Brain microvascular endothelial cell (primary cell): ENCODE measurements around the gene POLR1F.
A peak's percentile ranks its signal among the peaks of the same experiment; 100 is the strongest.

ENCODE experiments used
- DNase-seq: peaks from one replicate; pipeline ENCODE4 v3.0.0-alpha.2; 2020
- H3K27ac ChIP-seq: fragments of 250-450 bp; sonication (Bioruptor Pico); 2 replicates; pipeline ENCODE4 v1.5.1; 2020; ENCODE audit warnings: mild to moderate bottlenecking, moderate library complexity
- H3K27me3 ChIP-seq: fragments of 250-450 bp; sonication (Bioruptor Pico); replicated peaks from 2 replicates; pipeline ENCODE4 v1.5.1; 2020; ENCODE audit warnings: mild to moderate bottlenecking
- H3K36me3 ChIP-seq: fragments of 250-450 bp; sonication (Bioruptor Pico); replicated peaks from 2 replicates; pipeline ENCODE4 v1.5.1; 2020; ENCODE audit warnings: mild to moderate bottlenecking
- H3K4me3 ChIP-seq: 2 replicates; pipeline ENCODE4 v1.5.1; 2011; ENCODE audit warnings: low read depth, mild to moderate bottlenecking, control low read depth, low read length, moderate library complexity
- in situ Hi-C: cut with HindIII; loops from 2 replicates; pipeline ENCODE4 v1.10.0; 2017; ENCODE audit warnings: low sequenced_read_pairs, low pct_ligation_motif_present
- TF ChIP-seq, protein P1 (sequence below): IDR thresholded peaks from 2 replicates; pipeline ENCODE4 v1.5.1; 2011; ENCODE audit warnings: low read depth, mild to moderate bottlenecking, moderate library complexity, low read length, control low read depth, inconsistent platforms; ENCODE audit errors: missing control alignments

POLR1F gene

DNA sequence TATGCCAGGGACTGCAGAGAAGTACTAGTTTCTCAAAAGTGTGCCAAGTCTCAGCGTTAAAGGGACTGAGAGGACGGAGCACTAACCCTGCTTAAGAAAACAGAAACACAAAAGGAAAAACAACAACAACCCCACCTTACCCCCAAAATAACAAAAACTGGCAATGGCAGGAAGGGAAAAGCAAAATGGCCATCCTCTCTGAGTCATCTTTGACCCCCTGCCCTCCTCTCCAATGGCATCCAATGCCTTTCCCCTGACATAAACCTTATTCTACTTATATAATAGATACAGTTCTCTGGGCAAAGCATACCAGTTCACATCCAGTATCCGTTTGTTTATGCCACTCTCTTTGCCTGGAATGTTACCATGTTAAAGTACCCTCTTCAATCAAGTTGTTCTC lies 1.6 kb downstream of the POLR1F start:
- peak overlapping the region; percentile 6 for H3K4me3 ChIP-seq
- DNase-seq = peak; percentile 39

DNA sequence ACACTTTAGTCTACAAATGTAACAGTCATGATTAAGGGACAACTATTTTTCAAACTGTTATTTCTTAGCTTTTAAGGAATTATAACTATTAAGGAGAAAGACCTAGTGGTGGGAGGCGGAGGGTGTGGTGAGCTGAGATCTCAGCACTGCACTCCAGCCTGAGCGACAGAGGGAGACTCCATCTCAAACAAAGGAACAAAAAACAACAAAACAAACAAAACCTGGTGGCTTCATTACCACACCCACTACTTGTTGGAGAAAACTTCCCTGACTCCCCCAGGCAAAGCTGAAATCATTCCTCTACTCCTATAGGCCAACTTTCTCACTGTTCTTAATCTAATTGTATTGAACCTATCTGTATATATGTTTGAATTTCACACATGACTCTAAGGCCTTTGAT lies 3.2 kb downstream of the POLR1F start:
- no peak overlapping the region for H3K4me3 ChIP-seq
- no peaks in the 10 kb centered on the region for H3K27me3 ChIP-seq
- no peak for DNase-seq
- peaks cover 2% of the 10 kb centered on the region for H3K36me3 ChIP-seq
- in situ Hi-C loops = no loop called here
- TF ChIP-seq, protein P1, sequence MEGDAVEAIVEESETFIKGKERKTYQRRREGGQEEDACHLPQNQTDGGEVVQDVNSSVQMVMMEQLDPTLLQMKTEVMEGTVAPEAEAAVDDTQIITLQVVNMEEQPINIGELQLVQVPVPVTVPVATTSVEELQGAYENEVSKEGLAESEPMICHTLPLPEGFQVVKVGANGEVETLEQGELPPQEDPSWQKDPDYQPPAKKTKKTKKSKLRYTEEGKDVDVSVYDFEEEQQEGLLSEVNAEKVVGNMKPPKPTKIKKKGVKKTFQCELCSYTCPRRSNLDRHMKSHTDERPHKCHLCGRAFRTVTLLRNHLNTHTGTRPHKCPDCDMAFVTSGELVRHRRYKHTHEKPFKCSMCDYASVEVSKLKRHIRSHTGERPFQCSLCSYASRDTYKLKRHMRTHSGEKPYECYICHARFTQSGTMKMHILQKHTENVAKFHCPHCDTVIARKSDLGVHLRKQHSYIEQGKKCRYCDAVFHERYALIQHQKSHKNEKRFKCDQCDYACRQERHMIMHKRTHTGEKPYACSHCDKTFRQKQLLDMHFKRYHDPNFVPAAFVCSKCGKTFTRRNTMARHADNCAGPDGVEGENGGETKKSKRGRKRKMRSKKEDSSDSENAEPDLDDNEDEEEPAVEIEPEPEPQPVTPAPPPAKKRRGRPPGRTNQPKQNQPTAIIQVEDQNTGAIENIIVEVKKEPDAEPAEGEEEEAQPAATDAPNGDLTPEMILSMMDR = no peak
- H3K27ac ChIP-seq = no peak overlapping the region

More for the DNA sequence above, 1.6 kb downstream of the POLR1F start:
- no peak overlapping the region for H3K27ac ChIP-seq
- in situ Hi-C loops = no loop called here
- TF ChIP-seq, protein P1 = no peak
- H3K27me3 ChIP-seq = no peaks in the 10 kb centered on the region
- H3K36me3 ChIP-seq = no peaks in the 10 kb centered on the region

DNA sequence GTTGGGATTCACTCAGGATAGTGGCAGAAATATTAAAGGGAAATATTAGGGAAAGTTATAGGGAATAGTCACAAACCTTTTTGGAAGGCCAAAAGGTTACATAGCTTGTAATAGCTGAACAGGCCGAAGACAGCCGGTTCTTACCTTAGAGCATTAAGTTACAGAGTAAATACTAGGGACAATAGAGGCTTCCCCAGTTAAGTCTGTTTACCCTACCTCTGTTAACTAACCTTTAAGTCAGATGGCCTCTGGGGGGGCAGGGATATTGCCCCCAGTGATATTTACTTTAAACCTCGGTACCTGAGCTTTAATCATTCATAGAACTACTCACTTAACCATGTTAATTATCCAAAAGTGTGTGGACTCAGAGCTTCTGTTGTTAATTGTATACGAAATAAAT lies 7.4 kb downstream of the POLR1F start:
- TF ChIP-seq, protein P1 = no peak
- H3K36me3 ChIP-seq = peaks cover 6% of the 10 kb centered on the region
- no peaks in the 10 kb centered on the region for H3K27me3 ChIP-seq
- H3K27ac ChIP-seq = no peak overlapping the region
- no peak for DNase-seq
- H3K4me3 ChIP-seq = no peak overlapping the region
- in situ Hi-C loops = no loop called here

DNA sequence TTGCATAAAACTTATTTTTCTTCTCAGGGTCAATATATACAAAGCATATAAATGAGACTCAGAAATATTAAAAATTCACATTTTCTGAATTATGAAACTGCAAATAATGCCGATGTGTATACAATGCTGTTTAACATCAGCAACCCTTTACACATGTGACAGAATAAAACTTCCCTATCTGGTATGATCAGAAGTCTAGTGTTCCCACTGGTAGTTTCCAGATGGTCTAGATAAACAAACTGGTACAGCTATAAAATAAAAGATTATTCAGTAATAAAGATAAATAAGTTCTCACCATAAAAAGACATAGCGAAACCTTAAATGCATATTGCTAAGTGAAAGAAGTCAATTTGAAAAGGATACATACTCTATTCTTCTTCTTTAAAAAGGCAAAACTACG lies 7.9 kb downstream of the POLR1F start:
- Histone ChIP-seq H3K4me3 (no peak overlapping the region), H3K36me3 (peaks cover 6% of the 10 kb centered on the region), H3K27me3 (no peaks in the 10 kb centered on the region), H3K27ac (no peak overlapping the region)
- TF ChIP-seq, protein P1 = no peak
- in situ Hi-C loops = no loop called here
- DNase-seq = no peak

DNA sequence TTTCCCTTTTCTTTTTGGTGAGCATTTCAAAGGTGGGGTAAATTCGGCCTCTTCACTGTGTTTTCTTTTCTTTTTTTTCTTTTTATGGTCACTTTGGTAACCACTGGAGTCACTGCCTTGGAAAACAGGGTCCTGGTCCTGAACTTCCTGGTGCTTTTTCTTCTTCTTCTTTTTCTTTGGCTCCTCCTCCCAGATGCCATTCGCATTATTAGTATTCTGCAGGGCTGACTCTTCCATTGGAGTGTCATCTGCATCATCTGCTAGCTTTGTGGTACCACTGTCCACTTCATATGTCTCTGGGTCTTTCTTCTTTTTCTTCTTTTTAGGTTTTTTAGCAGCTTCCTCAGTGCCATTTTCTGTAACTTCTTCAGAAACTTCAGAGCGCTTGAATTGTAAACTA lies 10.5 kb downstream of the POLR1F start:
- in situ Hi-C loops = no loop called here
- H3K27ac ChIP-seq = no peak overlapping the region
- TF ChIP-seq, protein P1 = no peak
- H3K36me3 ChIP-seq = peaks cover 6% of the 10 kb centered on the region
- no peaks in the 10 kb centered on the region for H3K27me3 ChIP-seq
- no peak overlapping the region for H3K4me3 ChIP-seq
- no peak for DNase-seq

DNA sequence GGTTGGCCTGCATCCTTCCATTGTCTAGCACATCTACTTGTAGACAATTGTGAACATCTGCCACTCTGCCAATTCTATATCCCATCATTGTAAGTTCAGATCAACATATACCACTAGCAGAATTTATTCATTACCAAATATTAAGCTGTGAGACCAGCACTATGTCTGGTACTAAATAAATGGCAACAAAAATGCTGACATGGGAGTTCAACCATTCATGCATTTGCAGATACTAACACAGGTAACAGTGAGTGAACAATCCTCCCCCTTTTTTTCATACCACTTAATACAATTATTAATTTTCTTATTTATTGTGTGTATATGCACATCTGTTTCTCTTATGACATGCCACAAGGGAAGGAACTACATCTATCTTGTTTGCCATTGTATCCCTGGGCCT lies 11.9 kb downstream of the POLR1F start:
- TF ChIP-seq, protein P1 = no peak
- H3K27ac ChIP-seq = no peak overlapping the region
- in situ Hi-C loops = no loop called here
- no peak overlapping the region for H3K4me3 ChIP-seq
- H3K27me3 ChIP-seq = no peaks in the 10 kb centered on the region
- no peak for DNase-seq
- H3K36me3 ChIP-seq = peaks cover 6% of the 10 kb centered on the region
